HG02943 (cell line): ENCODE results near the gene ST8SIA6.
"Not testable (repeated sequence)": the region's sequence is repeated elsewhere in the genome, so short reads cannot be mapped to it uniquely, and the experiment has no call there.

Source experiments
- ATAC-seq: cut with Tn5 transposase; IDR thresholded peaks from one replicate; pipeline ENCODE4 v1.9.1; 2021; ENCODE audit warnings: mild to moderate bottlenecking, low read depth, moderate library complexity; ENCODE audit not compliant: unreplicated experiment

The ST8SIA6 gene, protein sequence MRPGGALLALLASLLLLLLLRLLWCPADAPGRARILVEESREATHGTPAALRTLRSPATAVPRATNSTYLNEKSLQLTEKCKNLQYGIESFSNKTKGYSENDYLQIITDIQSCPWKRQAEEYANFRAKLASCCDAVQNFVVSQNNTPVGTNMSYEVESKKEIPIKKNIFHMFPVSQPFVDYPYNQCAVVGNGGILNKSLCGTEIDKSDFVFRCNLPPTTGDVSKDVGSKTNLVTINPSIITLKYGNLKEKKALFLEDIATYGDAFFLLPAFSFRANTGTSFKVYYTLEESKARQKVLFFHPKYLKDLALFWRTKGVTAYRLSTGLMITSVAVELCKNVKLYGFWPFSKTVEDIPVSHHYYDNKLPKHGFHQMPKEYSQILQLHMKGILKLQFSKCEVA

GRCh38 chr10:17454161-17455014 lies at the start of gene ST8SIA6:
Gene ST8SIA6 (minus strand): TSS chr10:17454595. CDS start chr10:17454255, 340 bp downstream.
- ATAC-seq, result no peak

DNA sequence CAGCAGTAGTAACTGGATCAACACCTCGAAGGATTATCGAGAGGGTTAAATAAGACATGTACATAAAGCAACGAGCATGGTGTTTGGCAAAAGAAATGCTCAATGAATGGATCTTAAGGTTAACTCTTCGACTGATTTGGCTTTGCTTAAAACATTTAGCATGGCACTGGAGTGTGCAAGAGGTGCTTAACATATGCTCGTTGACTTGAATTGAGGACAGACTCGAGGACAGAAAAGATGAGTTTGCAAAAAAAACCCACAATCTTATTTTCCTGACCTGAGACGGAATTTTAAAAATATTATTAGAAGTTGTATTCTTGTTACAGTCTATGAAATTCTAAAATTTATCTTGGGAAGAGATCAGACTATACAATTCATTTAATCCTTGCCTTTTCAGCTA lies 49.4 kb upstream of the ST8SIA6 start:
- no peak for ATAC-seq

DNA sequence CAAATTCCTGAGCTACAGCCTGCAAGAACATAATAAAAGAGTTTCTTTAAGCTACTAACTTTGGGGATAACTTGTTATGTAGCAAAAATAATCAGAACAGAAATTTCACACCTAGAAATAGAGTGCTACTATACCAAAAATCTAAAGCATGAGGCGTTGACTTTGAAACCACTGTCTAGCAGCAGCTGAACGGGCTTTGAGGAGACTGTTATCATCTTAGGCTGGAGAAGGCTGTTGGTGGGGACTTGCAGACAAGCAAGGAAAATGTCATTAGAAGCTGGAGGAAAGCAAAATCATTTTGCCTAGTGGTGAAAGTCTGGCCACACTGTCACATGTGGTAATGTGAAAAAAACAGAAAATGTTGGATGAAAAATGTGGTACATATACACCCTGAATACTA lies 48.4 kb upstream of the ST8SIA6 start:
- ATAC-seq, result no peak

DNA sequence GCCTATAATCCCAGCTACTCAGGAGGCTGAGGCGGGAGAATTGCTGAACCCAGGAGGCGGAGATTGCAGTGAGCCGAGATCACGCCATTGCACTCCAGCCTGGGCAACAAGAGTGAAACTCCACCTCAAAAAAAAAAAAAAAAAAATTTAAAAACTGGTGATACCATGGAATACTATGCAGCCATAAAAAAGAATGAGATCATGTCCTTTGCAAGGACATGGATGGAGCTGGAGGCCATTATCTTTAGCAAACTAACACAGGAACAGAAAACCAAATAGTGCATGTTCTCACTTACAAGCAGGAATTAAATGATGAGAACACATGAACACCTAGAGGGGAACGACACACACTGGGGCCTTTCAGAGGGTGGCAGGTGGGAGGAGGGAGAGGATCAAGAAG lies 44.6 kb upstream of the ST8SIA6 start:
- not testable (repeated sequence) for ATAC-seq

GRCh38 chr10:17497446-17498030 lies 43.1 kb upstream of the ST8SIA6 start:
- ATAC-seq, result no peak

DNA sequence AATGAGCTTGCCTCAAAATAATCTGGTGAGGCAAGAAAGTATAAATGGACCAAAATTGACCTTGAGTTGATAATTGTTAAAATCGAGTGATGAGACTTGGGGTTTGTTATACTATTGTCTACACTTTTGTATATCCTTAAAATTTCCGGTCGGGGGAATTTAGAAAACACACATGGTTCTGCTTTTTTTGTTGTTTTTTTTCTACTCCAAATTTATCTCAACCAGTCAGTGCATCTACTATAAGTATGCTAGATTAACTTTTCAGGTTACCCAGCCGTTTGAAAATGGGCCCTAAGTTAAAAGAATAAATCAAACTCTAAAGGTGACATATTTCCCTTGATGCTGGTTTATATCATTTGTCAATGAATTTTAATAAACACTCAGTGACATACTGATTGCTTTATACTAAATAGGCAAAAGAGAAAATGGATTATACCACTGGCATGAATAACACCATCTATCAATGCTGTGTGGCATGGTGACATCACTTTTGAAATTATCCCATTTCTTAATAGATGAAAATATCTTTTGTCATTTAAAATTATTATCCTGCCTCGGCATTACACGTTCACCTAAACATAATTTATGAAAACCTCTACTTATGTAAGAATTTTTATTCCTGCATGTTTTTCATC lies 40.3 kb upstream of the ST8SIA6 start:
- no peak for ATAC-seq

- ATAC-seq, result no peak
Measured at GRCh38 chr10:17488848-17489247, 34.5 kb upstream of the ST8SIA6 start.

DNA sequence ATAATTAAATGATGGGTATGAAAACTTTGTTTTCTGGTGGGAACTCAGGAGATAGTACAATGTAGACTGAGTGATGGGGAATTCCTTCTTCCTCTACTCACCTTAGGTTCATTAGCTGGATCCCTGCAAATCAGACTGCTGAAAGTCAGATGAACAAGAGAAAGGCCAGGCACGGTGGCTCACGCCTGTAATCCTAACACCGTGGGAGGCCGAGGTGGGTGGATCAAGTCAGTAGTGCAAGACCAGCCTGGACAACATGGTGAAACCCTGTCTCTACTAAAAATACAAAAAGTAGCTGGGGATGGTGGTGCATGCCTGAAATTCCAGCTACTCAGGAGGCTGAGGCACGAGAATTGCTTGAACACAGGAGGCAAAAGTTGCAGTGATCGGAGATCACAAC lies 28.7 kb upstream of the ST8SIA6 start:
- ATAC-seq, result no peak

DNA sequence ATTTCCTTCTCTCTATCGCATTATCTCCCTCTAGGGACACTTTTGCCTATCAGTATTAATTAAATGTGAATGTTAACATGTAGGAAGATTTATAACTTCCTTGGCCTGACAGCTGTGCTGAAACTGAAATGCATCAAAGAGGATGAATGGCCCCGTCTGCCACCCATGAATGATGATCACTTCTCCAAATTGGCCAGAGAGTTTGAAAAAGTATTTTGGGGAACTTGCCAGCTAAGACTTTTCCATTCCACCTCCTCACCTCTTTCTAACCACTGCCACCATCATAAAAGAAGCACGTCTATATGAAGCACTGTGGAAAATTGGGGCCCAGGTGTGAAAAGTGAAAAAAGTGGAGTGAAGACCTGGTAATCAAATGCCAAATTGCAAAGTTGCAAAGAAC lies 25.4 kb upstream of the ST8SIA6 start:
- no peak for ATAC-seq

- ATAC-seq, result no peak
Measured at GRCh38 chr10:17479015-17479615, 24.7 kb upstream of the ST8SIA6 start.

DNA sequence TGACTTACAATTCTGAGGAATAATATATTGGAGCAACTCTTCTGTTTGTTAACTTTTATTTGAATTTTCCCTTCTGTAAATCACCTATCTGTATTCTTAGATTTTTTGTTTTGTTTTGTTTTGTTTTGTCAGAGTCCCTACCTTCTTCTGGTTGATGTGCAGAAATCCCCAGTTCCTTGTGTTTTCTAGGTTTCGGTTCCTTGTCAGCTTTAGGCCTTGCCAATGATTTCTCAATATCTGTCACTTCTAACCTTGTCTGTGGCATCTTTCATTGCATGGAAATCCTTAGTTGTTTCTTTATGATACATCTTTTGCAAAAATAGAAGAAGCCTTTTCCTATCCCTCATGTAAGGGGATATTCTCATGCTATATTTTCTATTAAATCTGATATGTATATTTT lies 21.7 kb upstream of the ST8SIA6 start:
- no peak for ATAC-seq

- no peak for ATAC-seq
Measured at GRCh38 chr10:17475661-17476060, 21.3 kb upstream of the ST8SIA6 start.

- ATAC-seq, result no peak
Measured at GRCh38 chr10:17474595-17475323, 20.4 kb upstream of the ST8SIA6 start.

DNA sequence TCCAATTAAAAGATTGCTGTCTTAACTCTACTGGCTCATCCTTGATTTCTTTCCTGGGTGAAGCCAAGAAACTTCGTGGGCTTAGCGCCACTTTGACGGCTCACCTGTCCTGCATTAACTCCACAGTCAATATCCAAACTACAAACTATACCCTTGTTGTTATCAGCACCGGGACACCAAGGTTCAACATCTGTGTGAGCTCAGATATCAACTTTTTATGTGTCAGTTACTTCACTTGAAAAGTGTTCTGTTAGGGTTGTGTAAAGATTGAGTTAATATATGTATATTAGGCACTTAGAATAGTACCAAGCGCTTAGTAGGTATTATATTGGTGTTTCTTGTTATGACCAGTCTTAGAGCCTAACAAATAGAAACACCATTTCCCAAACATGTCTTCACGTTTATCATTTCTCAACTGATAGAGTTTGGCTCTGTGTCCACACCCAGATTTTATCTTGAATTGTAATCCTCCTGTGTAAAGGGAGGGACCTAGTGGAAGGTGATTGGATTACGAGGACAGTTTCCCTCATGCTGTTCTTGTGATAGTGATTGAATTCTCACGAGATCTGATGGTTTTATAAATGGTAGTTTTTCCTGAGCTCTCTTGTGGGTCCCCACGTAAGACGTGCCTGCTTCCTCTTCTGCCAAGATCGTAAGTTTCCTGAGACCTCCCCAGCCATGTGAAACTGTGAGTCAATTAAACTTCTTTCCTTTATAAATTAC lies 19.0 kb upstream of the ST8SIA6 start:
- ATAC-seq, result no peak

DNA sequence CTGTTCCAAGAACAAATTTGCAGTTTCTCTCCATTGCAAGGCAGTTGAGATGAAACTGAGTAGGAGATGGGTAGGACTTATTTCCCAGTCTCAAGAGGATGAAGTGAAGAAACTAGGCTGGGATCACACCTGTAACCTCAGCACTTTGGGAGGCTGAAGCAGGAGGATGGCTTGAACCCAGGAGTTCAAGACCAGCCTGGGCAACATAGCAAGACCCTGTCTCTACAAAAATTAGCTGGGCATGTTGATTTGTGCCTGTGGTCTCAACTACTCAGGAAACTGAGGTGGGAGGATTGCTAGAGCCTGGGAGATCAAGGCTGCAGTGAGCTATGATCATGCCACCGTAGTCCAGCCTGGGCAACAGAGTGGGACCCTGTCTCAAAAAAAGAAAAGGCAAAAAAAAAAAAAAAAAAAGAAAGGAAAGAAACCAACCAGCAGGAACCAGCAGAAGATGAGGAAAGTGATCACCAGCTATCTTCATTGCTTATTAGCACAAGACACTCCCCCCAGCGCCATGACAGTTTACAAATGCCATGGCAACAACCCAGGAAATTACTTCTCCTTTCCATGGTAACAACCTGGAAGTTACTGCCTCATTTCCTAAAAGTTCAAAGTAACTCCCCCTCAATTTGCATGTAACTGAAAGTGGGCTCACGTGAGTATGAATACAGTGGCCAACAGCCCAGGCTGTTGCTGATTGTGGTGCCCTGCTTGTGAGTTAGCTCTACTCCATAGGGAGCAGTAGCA lies 18.3 kb upstream of the ST8SIA6 start:
- ATAC-seq, result no peak

GRCh38 chr10:17470246-17470645 lies 15.9 kb upstream of the ST8SIA6 start:
- ATAC-seq, result no peak

- no peak for ATAC-seq
Measured at GRCh38 chr10:17465328-17466125, 11.1 kb upstream of the ST8SIA6 start.

DNA sequence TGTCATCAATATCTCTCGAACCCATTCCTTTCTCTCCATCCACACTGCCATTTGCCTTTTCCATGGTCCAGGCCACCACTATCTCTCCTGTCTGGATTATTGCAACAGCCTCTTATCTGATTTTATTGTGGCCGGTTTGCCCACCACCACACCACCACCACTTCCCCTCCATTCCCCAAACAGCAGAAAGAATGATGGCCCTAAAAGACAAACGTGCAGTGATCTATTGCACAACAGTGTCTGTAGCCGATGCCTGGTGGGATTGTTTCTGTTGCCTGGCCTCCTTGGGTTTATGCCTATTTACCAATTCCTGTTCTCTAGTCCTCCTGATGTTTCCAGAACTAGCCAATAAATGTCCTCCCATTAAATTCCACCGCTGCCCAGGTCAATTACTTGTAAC lies 10.2 kb upstream of the ST8SIA6 start:
- ATAC-seq, result no peak
